Lower leg skin (tissue), 3 donors: ENCODE measurements around the gene USP17L19.
"Not testable (repeated sequence)": the region's sequence is repeated elsewhere in the genome, so short reads cannot be mapped to it uniquely, and the experiment has no call there.

Experiments used
- POLR2A ChIP-seq, 2 donors: fragments of 450-650 bp; IDR thresholded peaks; one replicate each; pipeline ENCODE4 v1.6.1; 2016 to 2017; ENCODE audit warnings: antibody characterized with exemption in 2 of 2, mild to moderate bottlenecking in 1 of 2, moderate library complexity in 1 of 2
- TF ChIP-seq, protein P1 (sequence below), 3 donors: fragments of 450-650 bp; IDR thresholded peaks; one replicate each; pipeline ENCODE4 v1.5.1; 2016; ENCODE audit warnings: antibody characterized with exemption in 3 of 3, mild to moderate bottlenecking in 3 of 3, moderate library complexity in 2 of 3

DNA sequence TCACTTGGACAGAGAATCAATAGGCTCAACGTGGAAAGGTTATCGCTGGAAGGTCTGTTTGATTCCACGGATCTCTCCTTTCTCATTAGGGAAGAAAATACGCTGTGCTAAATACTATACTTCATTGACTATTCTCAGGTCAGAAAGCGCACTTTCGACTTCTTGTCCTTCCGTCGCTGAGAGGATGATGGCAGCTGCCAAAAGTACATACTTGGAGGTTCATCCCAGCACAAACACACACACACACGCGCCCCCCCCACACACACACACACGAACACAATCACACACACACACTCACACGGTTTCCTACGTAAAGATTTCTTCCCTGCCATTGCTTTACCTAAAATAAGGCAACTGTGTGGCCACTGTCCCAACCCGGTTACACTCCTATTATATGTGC is 38.5 kb upstream of the USP17L19 start:
- not testable (repeated sequence) for TF ChIP-seq POLR2A (IDR thresholded peaks at IDR 0.05)
- TF ChIP-seq, protein P1, sequence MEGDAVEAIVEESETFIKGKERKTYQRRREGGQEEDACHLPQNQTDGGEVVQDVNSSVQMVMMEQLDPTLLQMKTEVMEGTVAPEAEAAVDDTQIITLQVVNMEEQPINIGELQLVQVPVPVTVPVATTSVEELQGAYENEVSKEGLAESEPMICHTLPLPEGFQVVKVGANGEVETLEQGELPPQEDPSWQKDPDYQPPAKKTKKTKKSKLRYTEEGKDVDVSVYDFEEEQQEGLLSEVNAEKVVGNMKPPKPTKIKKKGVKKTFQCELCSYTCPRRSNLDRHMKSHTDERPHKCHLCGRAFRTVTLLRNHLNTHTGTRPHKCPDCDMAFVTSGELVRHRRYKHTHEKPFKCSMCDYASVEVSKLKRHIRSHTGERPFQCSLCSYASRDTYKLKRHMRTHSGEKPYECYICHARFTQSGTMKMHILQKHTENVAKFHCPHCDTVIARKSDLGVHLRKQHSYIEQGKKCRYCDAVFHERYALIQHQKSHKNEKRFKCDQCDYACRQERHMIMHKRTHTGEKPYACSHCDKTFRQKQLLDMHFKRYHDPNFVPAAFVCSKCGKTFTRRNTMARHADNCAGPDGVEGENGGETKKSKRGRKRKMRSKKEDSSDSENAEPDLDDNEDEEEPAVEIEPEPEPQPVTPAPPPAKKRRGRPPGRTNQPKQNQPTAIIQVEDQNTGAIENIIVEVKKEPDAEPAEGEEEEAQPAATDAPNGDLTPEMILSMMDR (IDR thresholded peaks at IDR 0.05) = not testable (repeated sequence)
